Panc1 (cell line): ENCODE data around the gene EFNA5. TPM values are rescaled to one million over a fixed set of nuclear protein-coding genes. Genes with fewer than 3 reads are reported as not detected.

ENCODE experiments used
- ATAC-seq: fragments of 200-7000 bp; cut with Tn5 transposase; 2 replicates; pipeline ENCODE4 v1.9.1; 2020; ENCODE audit warnings: mild to moderate bottlenecking, moderate library complexity
- BruUV-seq: library from RNA; stranded (reverse); fragments of 400-500 nt; replicated peaks from 2 replicates; lab custom pipeline; 2021; lab: Mats Ljungman, UMichigan
- CTCF ChIA-PET: fragments of 300-600 bp; sonication (Branson Sonifier 250); formaldehyde crosslinking; loops from one replicate; lab custom pipeline; 2022; ENCODE audit warnings: antibody characterized with exemption; lab: Charles Lee
- POLR2A ChIA-PET: fragments of 300-600 bp; sonication (Branson Sonifier 250); formaldehyde crosslinking; loops from one replicate; lab custom pipeline; 2022; ENCODE audit warnings: antibody characterized with exemption; lab: Charles Lee
- DNase-seq: peaks from one replicate; pipeline ENCODE4 v3.0.0-alpha.2; 2010; ENCODE audit warnings: low read depth, low spot score
- H3K27ac ChIP-seq: 2 replicates; pipeline ENCODE4 v1.5.1; 2011; ENCODE audit warnings: mild to moderate bottlenecking, low read length, inconsistent platforms
- H3K27me3 ChIP-seq: fragments of 200-500 bp; sonication (Bioruptor generic); 2 replicates; pipeline ENCODE4 v1.6.0; 2014; ENCODE audit warnings: low read length, inconsistent platforms; ENCODE audit not compliant: control insufficient read depth, insufficient read depth
- H3K36me3 ChIP-seq: fragments of 200-500 bp; sonication (Bioruptor generic); 2 replicates; pipeline ENCODE4 v1.5.1; 2014; ENCODE audit warnings: inconsistent platforms, mild to moderate bottlenecking, low read length, moderate library complexity; ENCODE audit not compliant: control insufficient read depth, insufficient read depth
- H3K4me1 ChIP-seq: 2 replicates; pipeline ENCODE4 v1.5.1; 2011; ENCODE audit warnings: inconsistent platforms, mild to moderate bottlenecking, low read length, moderate library complexity; ENCODE audit not compliant: control insufficient read depth, insufficient read depth
- H3K4me3 ChIP-seq, 2 experiments: 2 replicates each; pipeline ENCODE4 v1.5.1; 2011 to 2012; ENCODE audit warnings: low read depth in 2 of 2, low read length in 2 of 2, mild to moderate bottlenecking in 2 of 2, inconsistent platforms in 1 of 2, moderate library complexity in 1 of 2
- H3K9me3 ChIP-seq: fragments of 200-500 bp; sonication (Bioruptor generic); 2 replicates; pipeline ENCODE4 v1.5.1; 2014; ENCODE audit warnings: low read depth, mild to moderate bottlenecking, inconsistent platforms, low read length, moderate library complexity; ENCODE audit not compliant: control insufficient read depth, insufficient read depth
- CTCF ChIP-seq: fragments of 450-650 bp; IDR thresholded peaks from 2 replicates; pipeline ENCODE4 v1.5.1; 2017; ENCODE audit warnings: mild to moderate bottlenecking
- POLR2AphosphoS5 ChIP-seq: IDR thresholded peaks from 2 replicates; pipeline ENCODE4 v1.6.1; 2012; ENCODE audit warnings: mild to moderate bottlenecking, low read depth, low read length, moderate library complexity
- REST ChIP-seq, 2 experiments: IDR thresholded peaks; 2 replicates each; pipeline ENCODE4 v1.6.1; 2011 to 2012; ENCODE audit warnings: low read depth in 2 of 2, control low read depth in 1 of 2, low read length in 1 of 2, mild to moderate bottlenecking in 1 of 2, moderate library complexity in 1 of 2; ENCODE audit not compliant: insufficient read depth in 1 of 2
- SIN3A ChIP-seq: IDR thresholded peaks from 2 replicates; pipeline ENCODE4 v1.6.1; 2012; ENCODE audit warnings: low read depth, mild to moderate bottlenecking, low read length, moderate library complexity, borderline replicate concordance; ENCODE audit not compliant: insufficient read depth
- TCF7L2 ChIP-seq: IDR thresholded peaks from 2 replicates; pipeline ENCODE4 v1.6.1; 2011; ENCODE audit warnings: mild to moderate bottlenecking, low read depth, low read length, inconsistent platforms
- in situ Hi-C: cut with HindIII; loops from 2 replicates; pipeline ENCODE4 v1.10.0; 2016; ENCODE audit warnings: low sequenced_read_pairs, low pct_unique_long_range_greater_than_20kb
- intact Hi-C: fragments of 100-400 bp; cut with micrococcal nuclease; formaldehyde crosslinking; loops from one replicate; pipeline ENCODE4 v1.10.0; 2022; ENCODE audit not compliant: unreplicated experiment
- total RNA-seq: library from RNA; stranded (reverse); gene quantifications from one replicate; pipeline ENCODE4 v1.2.1, GENCODE V29; 2021; ENCODE audit not compliant: unreplicated experiment

EFNA5 gene
- total RNA-seq, 1 experiment from 2014 or later, result 30.5 TPM

- DNase-seq, result no peak
- no peaks in the 10 kb centered on the region for H3K27me3 ChIP-seq
- TF ChIP-seq REST (IDR thresholded peaks at IDR 0.05; ENCODE audit: insufficient read depth in 1 of 2, low read depth in 2 of 2, low read length in 1 of 2) (no peak), TCF7L2 (no peak), SIN3A (no peak), CTCF (no peak), POLR2AphosphoS5 (no peak)
- no peak overlapping the region for H3K27ac ChIP-seq
- in situ Hi-C loops (no loop called here), intact Hi-C loops (no loop called here)
- ATAC-seq, result no peak
- ChIA-PET POLR2A (no interaction called here), CTCF (no interaction called here)
- no peaks in the 10 kb centered on the region for H3K9me3 ChIP-seq
- H3K4me3 ChIP-seq, result no peak overlapping the region
- H3K4me1 ChIP-seq, result peaks cover 10% of the 10 kb centered on the region
- no peaks in the 10 kb centered on the region for H3K36me3 ChIP-seq
- no TSS peak for BruUV-seq
These were observed 220.2 kb downstream of the EFNA5 start for GRCh38 chr5:107450531-107450930.

- POLR2A ChIA-PET, result no interaction called here
- no peaks in the 10 kb centered on the region for H3K36me3 ChIP-seq
- no peaks in the 10 kb centered on the region for H3K27me3 ChIP-seq
- TF ChIP-seq CTCF, result no peak
- TF ChIP-seq TCF7L2, result no peak
- TF ChIP-seq POLR2AphosphoS5, result no peak
- TF ChIP-seq REST (IDR thresholded peaks at IDR 0.05; ENCODE audit: insufficient read depth in 1 of 2, low read depth in 2 of 2, low read length in 1 of 2), result no peak
- TF ChIP-seq SIN3A, result no peak
- peaks cover 2% of the 10 kb centered on the region; the same call in 1 of the 2 replicates for H3K4me1 ChIP-seq
- CTCF ChIA-PET, result no interaction called here
- DNase-seq (no peak), ATAC-seq (no peak)
- H3K27ac ChIP-seq, result no peak overlapping the region
- intact Hi-C loops, result no loop called here
- no peaks in the 10 kb centered on the region for H3K9me3 ChIP-seq
- H3K4me3 ChIP-seq, result no peak overlapping the region
- BruUV-seq, result no TSS peak
- in situ Hi-C loops, result no loop called here
These were observed 221.4 kb downstream of the EFNA5 start for GRCh38 chr5:107449369-107449768.
